Cardiac muscle cell (in vitro differentiated cells and primary cell): ENCODE results near the gene TMEM94. TPM values are rescaled to one million over a fixed set of nuclear protein-coding genes. Genes with fewer than 3 reads are reported as not detected.

ENCODE experiments used
- DNase-seq, 2 donors: peaks; one replicate each; pipeline versions ENCODE4 v3.0.0 to v3.0.0-alpha.2; 2010 to 2017; ENCODE audit warnings: low read depth in 1 of 2, low spot score in 1 of 2
- H3K27ac ChIP-seq: fragments of 200-600 bp; sonication (generic); 2 replicates; pipeline ENCODE4 v1.5.1; 2016
- H3K27me3 ChIP-seq: fragments of 200-600 bp; sonication (generic); 2 replicates; pipeline ENCODE4 v1.6.0; 2016; ENCODE audit warnings: control low read depth
- H3K36me3 ChIP-seq: fragments of 200-600 bp; sonication (generic); 2 replicates; pipeline ENCODE4 v1.5.1; 2016; ENCODE audit warnings: control low read depth
- H3K4me1 ChIP-seq: fragments of 200-600 bp; sonication (generic); 2 replicates; pipeline ENCODE4 v1.8.1; 2017; ENCODE audit warnings: low read depth, mild to moderate bottlenecking, mixed run types
- H3K4me3 ChIP-seq: fragments of 200-600 bp; sonication (generic); 2 replicates; pipeline ENCODE4 v1.5.1; 2016; ENCODE audit warnings: mild to moderate bottlenecking
- H3K9me3 ChIP-seq: fragments of 200-600 bp; sonication (generic); 2 replicates; pipeline ENCODE4 v1.5.1; 2017; ENCODE audit warnings: low read depth, mild to moderate bottlenecking, control low read depth
- CTCF ChIP-seq: IDR thresholded peaks from 2 replicates; pipeline ENCODE4 v1.5.1; 2012; ENCODE audit warnings: low read depth, mild to moderate bottlenecking, low read length
- polyA plus RNA-seq: library from polyadenylated mRNA; unstranded; fragments of >200 nt; fragmentation: Nextera tagmentation; extraction: Ambion mirVana; gene quantifications from 2 replicates; pipeline ENCODE4 v1.2.1, GENCODE V29; 2016
- total RNA-seq: library from RNA; depleted of rRNA; stranded (reverse); fragments of >200 nt; gene quantifications from 2 replicates; pipeline ENCODE4 v1.2.3, GENCODE V29; 2016

The TMEM94 gene
- total and polyA plus RNA-seq, 2 experiments from 2014 or later = 74.2 to 105 TPM

DNA sequence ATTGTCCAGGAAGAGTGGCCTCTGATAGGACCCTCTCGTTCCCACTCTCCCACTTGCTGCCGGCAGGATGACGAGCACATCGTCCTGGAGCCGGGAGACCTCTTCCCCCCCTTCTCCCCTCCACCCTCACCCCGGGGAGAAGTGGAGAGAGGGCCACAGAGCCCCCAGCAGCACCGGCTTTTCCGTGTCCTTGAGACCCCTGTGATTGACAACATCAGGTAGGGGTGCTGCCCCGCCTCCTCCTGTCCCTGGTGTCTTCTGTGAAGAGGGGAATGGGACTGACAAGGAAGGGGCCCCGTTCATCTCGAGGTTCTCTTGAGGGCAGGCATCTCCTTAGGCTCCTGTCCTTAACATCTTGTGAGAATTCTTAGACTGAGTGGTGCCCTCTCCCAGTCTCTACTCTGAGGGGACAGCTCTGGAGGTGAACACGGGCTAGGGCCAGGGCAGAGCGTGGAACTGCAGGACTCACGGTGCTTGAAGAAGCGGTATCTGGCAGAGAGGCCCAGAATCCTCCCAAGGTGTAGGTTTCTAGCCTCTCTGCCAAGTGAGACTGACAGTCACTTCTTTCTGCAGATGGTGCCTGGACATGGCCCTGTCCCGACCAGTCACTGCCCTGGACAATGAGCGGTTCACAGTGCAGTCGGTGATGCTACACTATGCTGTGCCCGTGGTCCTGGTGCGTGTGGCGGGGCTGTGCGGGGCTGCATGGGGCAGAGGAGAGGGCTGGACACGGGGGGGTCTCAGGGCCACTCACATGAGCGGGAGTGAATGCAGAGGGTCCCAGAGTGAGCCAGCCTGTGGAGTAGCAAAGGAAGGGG is 32.5 kb downstream of the TMEM94 start:
- Histone ChIP-seq H3K27me3 (no peaks in the 10 kb centered on the region), H3K4me1 (no peaks in the 10 kb centered on the region), H3K27ac (no peak overlapping the region), H3K4me3 (no peak overlapping the region), H3K9me3 (no peaks in the 10 kb centered on the region), H3K36me3 (peaks cover 8% of the 10 kb centered on the region)
- no peak for DNase-seq
- TF ChIP-seq CTCF = no peak

DNA sequence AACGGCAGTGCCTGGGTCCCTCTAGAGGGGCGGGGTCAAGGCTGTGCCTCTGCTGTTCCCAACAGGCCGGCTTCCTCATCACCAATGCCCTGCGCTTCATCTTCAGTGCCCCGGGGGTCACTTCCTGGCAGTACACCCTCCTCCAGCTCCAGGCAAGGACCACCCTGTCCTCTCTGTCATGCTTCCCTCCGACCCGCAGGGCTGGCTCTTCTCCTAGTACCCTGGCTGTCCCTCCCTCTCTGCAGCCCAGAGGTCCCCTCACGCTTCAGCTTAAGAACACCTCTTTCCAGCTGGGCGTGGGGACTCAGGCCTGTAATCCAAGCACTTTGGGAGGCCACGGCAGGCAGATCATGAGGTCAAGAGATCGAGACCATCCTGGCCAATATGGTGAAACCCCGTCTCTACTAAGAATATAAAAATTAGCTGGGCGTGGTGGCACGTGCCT is 33.1 kb downstream of the TMEM94 start:
- no peak overlapping the region for H3K27ac ChIP-seq
- no peak for TF ChIP-seq CTCF
- no peak overlapping the region for H3K4me3 ChIP-seq
- H3K36me3 ChIP-seq = peaks cover 9% of the 10 kb centered on the region
- DNase-seq = no peak
- H3K4me1 ChIP-seq = no peaks in the 10 kb centered on the region
- H3K27me3 ChIP-seq = no peaks in the 10 kb centered on the region
- no peaks in the 10 kb centered on the region for H3K9me3 ChIP-seq

DNA sequence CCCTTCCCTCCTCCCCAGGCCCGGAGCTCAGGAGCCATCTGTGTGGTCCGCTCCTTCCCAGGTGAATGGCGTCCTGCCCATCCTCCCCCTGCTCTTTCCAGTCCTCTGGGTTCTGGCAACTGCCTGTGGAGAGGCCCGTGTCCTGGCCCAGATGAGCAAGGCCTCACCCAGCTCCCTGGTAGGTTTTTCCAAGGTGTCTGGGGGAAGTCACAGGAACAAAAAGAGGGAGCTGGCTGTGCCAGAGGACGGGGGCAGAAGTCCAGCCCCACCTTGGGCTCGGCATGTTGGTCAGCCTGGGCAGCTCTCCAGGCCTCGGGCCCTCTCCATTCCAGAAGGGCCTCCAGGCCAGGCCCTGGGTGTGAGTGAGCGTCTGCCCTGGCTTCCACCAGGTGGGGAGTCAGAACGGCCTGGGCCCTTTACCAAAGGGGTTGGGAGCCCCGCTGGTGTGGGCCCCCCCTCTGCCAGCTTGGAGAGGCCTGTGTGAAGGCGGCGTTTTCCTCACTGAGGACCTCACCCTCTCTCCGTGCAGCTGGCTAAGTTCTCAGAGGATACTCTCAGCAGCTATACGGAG is 33.8 kb downstream of the TMEM94 start:
- Histone ChIP-seq H3K4me3 (no peak overlapping the region), H3K9me3 (no peaks in the 10 kb centered on the region), H3K36me3 (peaks cover 9% of the 10 kb centered on the region), H3K4me1 (no peaks in the 10 kb centered on the region), H3K27ac (no peak overlapping the region), H3K27me3 (no peaks in the 10 kb centered on the region)
- no peak for TF ChIP-seq CTCF
- DNase-seq = no peak

DNA sequence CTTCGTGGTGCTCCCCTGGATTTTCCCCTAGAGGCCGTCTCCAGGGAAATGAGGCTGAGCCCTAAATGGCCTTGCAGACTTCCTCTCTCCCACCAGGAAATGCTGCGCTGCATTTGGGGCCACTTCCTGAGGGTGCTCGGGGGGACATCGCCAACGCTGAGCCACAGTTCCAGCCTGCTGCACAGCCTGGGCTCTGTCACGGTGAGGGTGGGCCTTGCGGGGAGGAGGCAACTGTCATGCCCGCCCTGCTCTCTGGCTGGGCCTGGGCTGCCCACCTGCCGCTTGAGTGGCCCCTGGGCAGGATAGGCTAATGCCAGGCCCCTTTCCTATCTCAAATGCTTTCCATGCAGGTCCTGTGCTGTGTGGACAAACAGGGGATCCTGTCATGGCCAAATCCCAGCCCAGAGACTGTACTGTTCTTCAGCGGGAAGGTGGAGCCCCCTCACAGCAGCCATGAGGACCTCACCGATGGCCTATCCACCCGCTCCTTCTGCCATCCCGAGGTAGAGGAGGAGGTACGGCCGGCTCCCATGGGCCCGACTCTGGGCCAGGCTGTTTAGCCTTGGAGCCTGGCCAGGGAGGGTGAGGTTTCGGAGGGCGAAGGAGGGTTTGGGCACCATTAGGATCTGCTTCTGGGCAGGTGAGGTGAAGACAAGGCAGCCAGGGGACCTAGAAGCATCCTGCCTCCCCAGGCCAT is 34.7 kb downstream of the TMEM94 start:
- no peaks in the 10 kb centered on the region for H3K27me3 ChIP-seq
- no peak for TF ChIP-seq CTCF
- no peaks in the 10 kb centered on the region for H3K9me3 ChIP-seq
- H3K4me3 ChIP-seq = no peak overlapping the region
- H3K36me3 ChIP-seq = peaks cover 9% of the 10 kb centered on the region
- no peak overlapping the region for H3K27ac ChIP-seq
- no peak for DNase-seq
- H3K4me1 ChIP-seq = no peaks in the 10 kb centered on the region

DNA sequence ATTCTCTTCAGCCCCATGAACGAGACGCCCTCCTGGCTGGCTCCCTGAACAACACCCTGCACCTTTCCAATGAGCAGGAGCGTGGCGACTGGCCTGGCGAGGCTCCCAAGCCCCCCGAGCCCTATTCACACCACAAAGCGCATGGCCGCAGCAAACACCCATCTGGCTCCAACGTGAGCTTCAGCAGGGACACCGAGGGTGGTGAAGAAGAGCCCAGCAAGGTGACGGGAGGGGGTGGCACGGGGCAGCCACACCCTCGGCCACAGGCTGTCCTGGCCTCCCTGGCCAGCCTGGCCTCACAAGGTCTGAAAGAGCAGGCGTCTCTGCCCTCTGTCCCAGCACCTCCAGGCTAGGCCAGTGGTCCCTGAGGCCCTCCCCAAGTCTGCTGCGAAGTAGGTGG is 35.2 kb downstream of the TMEM94 start:
- Histone ChIP-seq H3K27ac (no peak overlapping the region), H3K4me3 (no peak overlapping the region), H3K27me3 (no peaks in the 10 kb centered on the region), H3K4me1 (no peaks in the 10 kb centered on the region), H3K36me3 (peaks cover 9% of the 10 kb centered on the region), H3K9me3 (no peaks in the 10 kb centered on the region)
- DNase-seq = no peak
- no peak for TF ChIP-seq CTCF
